Calu3 (cell line): ENCODE data around the gene GAK. TPM values are rescaled to one million over a fixed set of nuclear protein-coding genes. Genes with fewer than 3 reads are reported as not detected.

ENCODE experiments used
- BruUV-seq: library from RNA; stranded (reverse); fragments of 400-500 nt; replicated peaks from 2 replicates; lab custom pipeline; 2021; lab: Mats Ljungman, UMichigan
- CTCF ChIA-PET: fragments of 300-600 bp; sonication (Branson Sonifier 250); formaldehyde crosslinking; loops from one replicate; lab custom pipeline; 2022; ENCODE audit warnings: antibody characterized with exemption; lab: Charles Lee
- DNase-seq: peaks from one replicate; pipeline ENCODE4 v3.0.0; 2022
- H3K27ac Mint-ChIP-seq: one replicate; pipeline ENCODE4 v1.8.0; 2022; ENCODE audit warnings: mixed read lengths; ENCODE audit not compliant: unreplicated experiment
- H3K27me3 Mint-ChIP-seq: one replicate; pipeline ENCODE4 v1.8.0; 2022; ENCODE audit warnings: mixed read lengths; ENCODE audit not compliant: unreplicated experiment
- H3K36me3 Mint-ChIP-seq: one replicate; pipeline ENCODE4 v1.8.0; 2022; ENCODE audit warnings: mild to moderate bottlenecking, moderate library complexity, mixed read lengths; ENCODE audit not compliant: insufficient read depth, unreplicated experiment
- H3K4me1 Mint-ChIP-seq: one replicate; pipeline ENCODE4 v1.8.0; 2022; ENCODE audit warnings: mild to moderate bottlenecking, low read depth, mixed read lengths; ENCODE audit not compliant: unreplicated experiment
- H3K4me3 Mint-ChIP-seq: one replicate; pipeline ENCODE4 v1.8.0; 2022; ENCODE audit warnings: mild to moderate bottlenecking, low read depth, moderate library complexity, mixed read lengths; ENCODE audit not compliant: unreplicated experiment
- H3K9me3 Mint-ChIP-seq: one replicate; pipeline ENCODE4 v1.8.0; 2022; ENCODE audit warnings: low read depth, mixed read lengths; ENCODE audit not compliant: unreplicated experiment
- intact Hi-C: fragments of 100-400 bp; cut with micrococcal nuclease; formaldehyde crosslinking; loops from one replicate; pipeline ENCODE4 v1.10.0; 2022; ENCODE audit not compliant: unreplicated experiment
- total RNA-seq: library from RNA; stranded (reverse); gene quantifications from 2 replicates; pipeline ENCODE4 v1.2.3, GENCODE V29; 2022
- TF ChIP-seq, protein P1 (sequence below): fragments of 200-600 bp; IDR thresholded peaks from one replicate; pipeline ENCODE4 v1.8.0; 2022; ENCODE audit warnings: antibody characterized with exemption; ENCODE audit not compliant: unreplicated experiment

Gene GAK
- total RNA-seq, 1 experiment from 2014 or later: 94.1 TPM

DNA sequence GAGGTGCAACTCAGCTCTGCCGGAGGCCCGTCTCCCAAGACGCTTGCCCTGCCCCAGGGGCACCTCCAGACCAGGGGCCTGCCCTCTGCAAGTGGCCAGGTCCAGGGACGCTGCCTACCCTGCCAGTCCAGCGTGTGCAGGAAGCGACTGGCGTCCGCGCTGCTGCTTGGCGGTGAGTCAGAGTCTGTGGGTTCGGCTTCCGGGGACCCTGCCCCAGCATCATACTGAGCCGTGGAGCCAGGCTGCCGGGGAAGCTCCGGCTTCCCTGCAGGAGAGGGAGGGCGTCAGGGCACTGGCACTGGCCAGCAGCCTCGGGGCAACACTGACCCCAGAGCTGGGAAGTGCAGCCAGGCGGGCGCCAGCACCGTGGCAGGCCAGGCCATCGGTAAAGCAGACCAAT, 63.7 kb downstream of the GAK start:
- no peak overlapping the region for H3K4me3 Mint-ChIP-seq
- no peak overlapping the region for H3K27ac Mint-ChIP-seq
- intact Hi-C loops: no loop called here
- DNase-seq: no peak
- H3K4me1 Mint-ChIP-seq: no peaks in the 10 kb centered on the region
- no peaks in the 10 kb centered on the region for H3K9me3 Mint-ChIP-seq
- TF ChIP-seq, protein P1, sequence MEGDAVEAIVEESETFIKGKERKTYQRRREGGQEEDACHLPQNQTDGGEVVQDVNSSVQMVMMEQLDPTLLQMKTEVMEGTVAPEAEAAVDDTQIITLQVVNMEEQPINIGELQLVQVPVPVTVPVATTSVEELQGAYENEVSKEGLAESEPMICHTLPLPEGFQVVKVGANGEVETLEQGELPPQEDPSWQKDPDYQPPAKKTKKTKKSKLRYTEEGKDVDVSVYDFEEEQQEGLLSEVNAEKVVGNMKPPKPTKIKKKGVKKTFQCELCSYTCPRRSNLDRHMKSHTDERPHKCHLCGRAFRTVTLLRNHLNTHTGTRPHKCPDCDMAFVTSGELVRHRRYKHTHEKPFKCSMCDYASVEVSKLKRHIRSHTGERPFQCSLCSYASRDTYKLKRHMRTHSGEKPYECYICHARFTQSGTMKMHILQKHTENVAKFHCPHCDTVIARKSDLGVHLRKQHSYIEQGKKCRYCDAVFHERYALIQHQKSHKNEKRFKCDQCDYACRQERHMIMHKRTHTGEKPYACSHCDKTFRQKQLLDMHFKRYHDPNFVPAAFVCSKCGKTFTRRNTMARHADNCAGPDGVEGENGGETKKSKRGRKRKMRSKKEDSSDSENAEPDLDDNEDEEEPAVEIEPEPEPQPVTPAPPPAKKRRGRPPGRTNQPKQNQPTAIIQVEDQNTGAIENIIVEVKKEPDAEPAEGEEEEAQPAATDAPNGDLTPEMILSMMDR: no peak
- no TSS peak for BruUV-seq
- CTCF ChIA-PET: no interaction called here
- H3K27me3 Mint-ChIP-seq: no peaks in the 10 kb centered on the region
- H3K36me3 Mint-ChIP-seq: peaks cover 19% of the 10 kb centered on the region

DNA sequence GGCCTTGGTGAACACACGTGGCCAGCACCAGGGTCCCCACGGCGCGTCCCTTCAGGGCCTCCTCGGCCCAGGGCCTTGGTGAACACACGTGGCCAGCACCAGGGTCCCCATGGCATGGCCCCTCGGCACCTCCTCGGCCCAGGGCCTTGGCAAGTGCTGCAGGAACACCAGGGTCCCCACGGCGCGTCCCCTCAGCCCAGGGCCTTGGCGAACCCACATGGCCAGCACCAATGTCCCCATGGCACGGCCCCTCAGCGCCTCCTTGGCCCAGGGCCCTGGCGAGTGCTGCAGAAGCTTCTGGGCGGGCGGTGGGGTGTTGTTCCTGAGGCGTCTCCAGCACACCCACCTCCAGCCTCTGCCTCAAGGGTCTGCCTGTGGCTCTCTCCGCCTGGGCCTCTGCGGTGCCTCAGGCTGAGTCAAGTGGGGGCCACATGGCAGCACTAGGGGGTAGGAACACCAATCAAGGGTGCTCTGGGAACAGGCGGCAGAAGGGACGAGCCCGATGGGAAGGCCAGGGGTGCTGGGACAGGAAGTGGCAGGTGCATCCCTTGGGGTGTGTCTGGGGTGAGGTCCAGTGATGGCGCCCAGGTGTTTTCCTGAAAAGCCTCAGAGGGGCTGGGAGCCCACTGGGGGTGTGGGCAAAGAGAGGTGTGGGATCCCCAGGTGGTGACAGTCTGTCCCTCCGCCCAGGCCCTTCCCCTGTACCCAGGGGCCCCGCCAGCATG, 64.4 kb downstream of the GAK start:
- H3K27ac Mint-ChIP-seq: no peak overlapping the region
- H3K36me3 Mint-ChIP-seq: peaks cover 19% of the 10 kb centered on the region
- H3K4me3 Mint-ChIP-seq: no peak overlapping the region
- TF ChIP-seq, protein P1: no peak
- no peaks in the 10 kb centered on the region for H3K4me1 Mint-ChIP-seq
- intact Hi-C loops: loop anchor here (2.0 kb wide), 1 partner anchor 21 kb away; no protein-coding TSS in a partner anchor
- no peak for DNase-seq
- no peaks in the 10 kb centered on the region for H3K27me3 Mint-ChIP-seq
- no peaks in the 10 kb centered on the region for H3K9me3 Mint-ChIP-seq
- no TSS peak for BruUV-seq
- CTCF ChIA-PET: no interaction called here

GRCh38 chr4:866761-867390, 65.2 kb downstream of the GAK start:
- H3K36me3 Mint-ChIP-seq: peaks cover 16% of the 10 kb centered on the region
- H3K27me3 Mint-ChIP-seq: no peaks in the 10 kb centered on the region
- no peaks in the 10 kb centered on the region for H3K4me1 Mint-ChIP-seq
- no TSS peak for BruUV-seq
- CTCF ChIA-PET: interaction anchor here (0.5 kb wide), 1 partner anchor 75 kb away, joined by 3 read pairs; no protein-coding TSS in a partner anchor
- TF ChIP-seq, protein P1: no peak
- no peak overlapping the region for H3K4me3 Mint-ChIP-seq
- no peak for DNase-seq
- intact Hi-C loops: loop anchor here (2.0 kb wide), 1 partner anchor 22 kb away; no protein-coding TSS in a partner anchor
- no peaks in the 10 kb centered on the region for H3K9me3 Mint-ChIP-seq
- no peak overlapping the region for H3K27ac Mint-ChIP-seq

- H3K9me3 Mint-ChIP-seq: no peaks in the 10 kb centered on the region
- H3K27me3 Mint-ChIP-seq: no peaks in the 10 kb centered on the region
- no peak overlapping the region for H3K4me3 Mint-ChIP-seq
- CTCF ChIA-PET: interaction anchor here (0.5 kb wide), 1 partner anchor 76 kb away, joined by 3 read pairs; no protein-coding TSS in a partner anchor
- no peak for DNase-seq
- intact Hi-C loops: loop anchor here (2.0 kb wide), 1 partner anchor 23 kb away; no protein-coding TSS in a partner anchor
- BruUV-seq: no TSS peak
- H3K36me3 Mint-ChIP-seq: peaks cover 10% of the 10 kb centered on the region
- no peak overlapping the region for H3K27ac Mint-ChIP-seq
- no peaks in the 10 kb centered on the region for H3K4me1 Mint-ChIP-seq
- TF ChIP-seq, protein P1: no peak
Measured at GRCh38 chr4:866068-866760, 65.9 kb downstream of the GAK start.
